ENCODE results near the gene B3GAT3. TPM values are rescaled to one million over a fixed set of nuclear protein-coding genes. Genes with fewer than 3 reads are reported as not detected.

The B3GAT3 gene
- total and polyA plus RNA-seq, 2 of the 8 experiments (the other 6 are each of a cell fraction or from before 2014, with no cell fraction given), result 28.0 to 39.0 TPM

GRCh38 chr11:62601372-62602140 lies 20.2 kb downstream of the B3GAT3 start, which contains the start of gene MTA2:
Gene MTA2 (minus strand): TSS chr11:62601865. CDS start chr11:62601450, 415 bp downstream.
- 1% methylated on average over 63 of the region's 83 CpGs; no CpG with 5 or more reads in 1 of the 2 experiments for WGBS, 2 experiments (ENCODE audit: extremely low coverage in 1 of 2, insufficient coverage in 1 of 2, insufficient read length in 1 of 2, insufficient replicate concordance in 2 of 2, low coverage in 1 of 2, low lambda C conversion rate in 2 of 2, missing lambda C conversion rate in 1 of 2)
- H2AFZ ChIP-seq (ENCODE audit: low read length), result peak within 1 kb of the TSS; percentile 27; the same call in 1 of the 2 replicates
- FAIRE-seq, result peak; percentile 81
- TF ChIP-seq, protein P1, sequence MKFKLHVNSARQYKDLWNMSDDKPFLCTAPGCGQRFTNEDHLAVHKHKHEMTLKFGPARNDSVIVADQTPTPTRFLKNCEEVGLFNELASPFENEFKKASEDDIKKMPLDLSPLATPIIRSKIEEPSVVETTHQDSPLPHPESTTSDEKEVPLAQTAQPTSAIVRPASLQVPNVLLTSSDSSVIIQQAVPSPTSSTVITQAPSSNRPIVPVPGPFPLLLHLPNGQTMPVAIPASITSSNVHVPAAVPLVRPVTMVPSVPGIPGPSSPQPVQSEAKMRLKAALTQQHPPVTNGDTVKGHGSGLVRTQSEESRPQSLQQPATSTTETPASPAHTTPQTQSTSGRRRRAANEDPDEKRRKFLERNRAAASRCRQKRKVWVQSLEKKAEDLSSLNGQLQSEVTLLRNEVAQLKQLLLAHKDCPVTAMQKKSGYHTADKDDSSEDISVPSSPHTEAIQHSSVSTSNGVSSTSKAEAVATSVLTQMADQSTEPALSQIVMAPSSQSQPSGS (IDR thresholded peaks at IDR 0.05; ENCODE audit: low read length), result no peak
- TF ChIP-seq SUZ12 (IDR thresholded peaks at IDR 0.05; ENCODE audit: low read length) (no peak), PHF8 (conservative IDR thresholded peaks at IDR 0.05; ENCODE audit: low read depth, low read length) (peak; percentile 75), BRCA1 (IDR thresholded peaks at IDR 0.05; ENCODE audit: low read depth, low read length) (no peak), TBP (IDR thresholded peaks at IDR 0.05; ENCODE audit: low read depth, low read length) (no peak)
- TF ChIP-seq, protein P2, sequence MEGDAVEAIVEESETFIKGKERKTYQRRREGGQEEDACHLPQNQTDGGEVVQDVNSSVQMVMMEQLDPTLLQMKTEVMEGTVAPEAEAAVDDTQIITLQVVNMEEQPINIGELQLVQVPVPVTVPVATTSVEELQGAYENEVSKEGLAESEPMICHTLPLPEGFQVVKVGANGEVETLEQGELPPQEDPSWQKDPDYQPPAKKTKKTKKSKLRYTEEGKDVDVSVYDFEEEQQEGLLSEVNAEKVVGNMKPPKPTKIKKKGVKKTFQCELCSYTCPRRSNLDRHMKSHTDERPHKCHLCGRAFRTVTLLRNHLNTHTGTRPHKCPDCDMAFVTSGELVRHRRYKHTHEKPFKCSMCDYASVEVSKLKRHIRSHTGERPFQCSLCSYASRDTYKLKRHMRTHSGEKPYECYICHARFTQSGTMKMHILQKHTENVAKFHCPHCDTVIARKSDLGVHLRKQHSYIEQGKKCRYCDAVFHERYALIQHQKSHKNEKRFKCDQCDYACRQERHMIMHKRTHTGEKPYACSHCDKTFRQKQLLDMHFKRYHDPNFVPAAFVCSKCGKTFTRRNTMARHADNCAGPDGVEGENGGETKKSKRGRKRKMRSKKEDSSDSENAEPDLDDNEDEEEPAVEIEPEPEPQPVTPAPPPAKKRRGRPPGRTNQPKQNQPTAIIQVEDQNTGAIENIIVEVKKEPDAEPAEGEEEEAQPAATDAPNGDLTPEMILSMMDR (IDR thresholded peaks at IDR 0.05; ENCODE audit: control extremely low read depth in 1 of 3, insufficient read depth in 1 of 3, low read depth in 1 of 3, low read length in 3 of 3), result no peak

More at GRCh38 chr11:62601372-62602140, 20.2 kb downstream of the B3GAT3 start, which contains the start of gene MTA2:
- H3K4ac ChIP-seq (replicated peaks; ENCODE audit: insufficient read length, low read depth, low read length), result peak within 1 kb of the TSS; percentile 14
- peak within 1 kb of the TSS; percentile 27; the same call in 1 of the 2 replicates for H2BK12ac ChIP-seq (ENCODE audit: low read depth, low read length)
- H2BK5ac ChIP-seq (ENCODE audit: low read depth, low read length), result peak within 1 kb of the TSS; percentile 75; the same call in 1 of the 2 replicates
- H4K20me1 ChIP-seq (replicated peaks in 1 of 2; ENCODE audit: control insufficient read depth in 1 of 2, insufficient read depth in 2 of 2, low read length in 2 of 2), result peaks cover 3 to 7% of the 10 kb centered on the region in 2 experiments
- peak within 1 kb of the TSS; percentile 78 for H3K56ac ChIP-seq (replicated peaks; ENCODE audit: insufficient read length, low read depth, low read length)
- peak within 1 kb of the TSS; percentile 38 for H4K91ac ChIP-seq (replicated peaks; ENCODE audit: insufficient read length, low read length)
- H3K27me3 ChIP-seq (replicated peaks in 1 of 4; ENCODE audit: control insufficient read depth in 3 of 4, extremely low read depth in 1 of 4, insufficient read depth in 3 of 4, low read length in 3 of 4), result peaks cover 0 to 13% (median 11%) of the 10 kb centered on the region in 4 experiments; a peak in 6 of 7 replicates
- peak within 1 kb of the TSS; percentile 88; the same call in 1 of the 2 replicates for H2BK15ac ChIP-seq (ENCODE audit: low read length)
- no peaks in the 10 kb centered on the region; the same call in 1 of the 2 replicates for H3K79me1 ChIP-seq (ENCODE audit: low read depth, low read length)
- peak within 1 kb of the TSS; percentile 47 for H4K5ac ChIP-seq (ENCODE audit: insufficient read length, low read depth, low read length)
- ChIA-PET CTCF (ENCODE audit: partially characterized antibody) (interaction anchor here (0.9 to 2.2 kb wide), 5 partner anchors 9 to 170 kb away, joined by 3 to 24 read pairs (median 4); partner anchors contain the start of genes EEF1G, EML3, ROM1 and TUT1), POLR2A (ENCODE audit: partially characterized antibody) (interaction anchor here (0.6 to 12.3 kb wide), 33 partner anchors 9 to 280 kb away, joined by 3 to 235 read pairs (median 3); partner anchors contain the start of genes B3GAT3, C11orf98, CSKMT and EEF1G)
- peak within 1 kb of the TSS; percentile 74 to 86 (median 84) for H3K4me3 ChIP-seq (ENCODE audit: extremely low read depth in 1 of 4, insufficient read depth in 2 of 4, low read depth in 3 of 4, low read length in 4 of 4)
- H3K23ac ChIP-seq (ENCODE audit: insufficient read length), result no peak within 1 kb of the TSS
- no peaks in the 10 kb centered on the region for H3K9me3 ChIP-seq (ENCODE audit: insufficient read depth in 2 of 2, low read depth in 1 of 2, low read length in 1 of 2)
- no peak within 1 kb of the TSS for H2BK120ac ChIP-seq (replicated peaks; ENCODE audit: low read depth, low read length)
- peak within 1 kb of the TSS; percentile 84 for H3K18ac ChIP-seq (ENCODE audit: extremely low read depth, low read length)
- DNase-seq (ENCODE audit: low read depth in 1 of 2, low spot score in 2 of 2), result peak; percentile 98 to 100
- peaks cover 7 to 32% (median 17%) of the 10 kb centered on the region in 4 experiments for H3K4me1 ChIP-seq (replicated peaks in 1 of 4; ENCODE audit: control insufficient read depth in 3 of 4, insufficient read depth in 4 of 4, low read length in 3 of 4)
- H3K4me2 ChIP-seq (ENCODE audit: insufficient read depth in 1 of 2, low read depth in 2 of 2, low read length in 2 of 2), result peak within 1 kb of the TSS; percentile 72 to 95
- H3K9ac ChIP-seq (replicated peaks in 1 of 4; ENCODE audit: extremely low read depth in 1 of 4, low read depth in 3 of 4, low read length in 3 of 4), result peak within 1 kb of the TSS; percentile 83 to 99 (median 87)
- peaks cover 17% of the 10 kb centered on the region; the same call in 1 of the 2 replicates for H3K23me2 ChIP-seq (ENCODE audit: low read depth, low read length)
- peaks cover 17 to 20% (median 18%) of the 10 kb centered on the region in 4 experiments for H3K36me3 ChIP-seq (ENCODE audit: control insufficient read depth in 2 of 4, insufficient read depth in 4 of 4, low read length in 3 of 4)
- peak within 1 kb of the TSS; percentile 29; the same call in 1 of the 2 replicates for H2AK5ac ChIP-seq (ENCODE audit: low read depth, low read length)
- no peak within 1 kb of the TSS for H3K14ac ChIP-seq (ENCODE audit: insufficient read length)
- H2BK20ac ChIP-seq (ENCODE audit: low read length), result no peak within 1 kb of the TSS
- peak within 1 kb of the TSS; percentile 79 for H3K27ac ChIP-seq (ENCODE audit: low read depth, low read length)
- H4K8ac ChIP-seq (ENCODE audit: extremely low read depth, insufficient read depth, low read length), result peak within 1 kb of the TSS; percentile 95
- H3K79me2 ChIP-seq (ENCODE audit: control insufficient read depth in 1 of 2, insufficient read depth in 2 of 2, low read length in 2 of 2), result peaks cover 0 to 28% of the 10 kb centered on the region in 2 experiments; a peak in 2 of 4 replicates

Data from H1 (cell line).